SK-N-SH (cell line): ENCODE measurements around the gene CPEB4. TPM values are rescaled to one million over a fixed set of nuclear protein-coding genes. Genes with fewer than 3 reads are reported as not detected.

ENCODE experiments used
- CTCF ChIA-PET: fragments of 300-600, 350-600 bp; formaldehyde crosslinking; extraction: SDS; loops from one replicate; lab custom pipeline; 2021; lab: Yijun Ruan, JAX
- POLR2A ChIA-PET: fragments of 350-600 bp; sonication (Branson Sonifier 250); formaldehyde crosslinking; extraction: SDS; loops from one replicate; lab custom pipeline; 2020; ENCODE audit warnings: antibody characterized with exemption, inconsistent platforms; lab: Yijun Ruan, JAX
- DNase-seq: peaks from one replicate; pipeline ENCODE4 v3.0.0; 2012
- H2AFZ ChIP-seq: fragments of 200-600 bp; sonication (generic); 2 replicates; pipeline ENCODE4 v1.8.1; 2016; ENCODE audit warnings: antibody characterized with exemption, mild to moderate bottlenecking, low read depth
- H3F3A ChIP-seq: fragments of 200-600 bp; sonication (generic); replicated peaks from 2 replicates; pipeline ENCODE3; 2016; ENCODE audit warnings: antibody characterized with exemption, mild to moderate bottlenecking; ENCODE audit not compliant: insufficient read depth
- H3K27ac ChIP-seq, 2 experiments: fragments of 200-500 bp in 1 of 2; fragments of 200-600 bp in 1 of 2; sonication (Bioruptor generic) in 1 of 2; sonication (generic), shearing (Covaris generic) in 1 of 2; 2 replicates each; pipeline versions ENCODE4 v1.5.1 to v1.6.1; 2014 to 2016; ENCODE audit warnings: low read depth in 2 of 2, inconsistent platforms in 1 of 2, low read length in 1 of 2, mild to moderate bottlenecking in 1 of 2, mixed read lengths in 1 of 2
- H3K27me3 ChIP-seq: fragments of 200-600 bp; sonication (generic), shearing (Covaris generic); 2 replicates; pipeline ENCODE4 v1.6.1; 2016; ENCODE audit warnings: mixed run types; ENCODE audit not compliant: insufficient read depth
- H3K36me3 ChIP-seq, 2 experiments: fragments of 200-500 bp in 1 of 2; fragments of 200-600 bp in 1 of 2; sonication (Bioruptor generic) in 1 of 2; sonication (generic) in 1 of 2; replicated peaks in 1 of 2; 2 replicates each; pipeline versions ENCODE3 to v1.5.1; 2014 to 2016; ENCODE audit warnings: low read length in 1 of 2, mild to moderate bottlenecking in 1 of 2; ENCODE audit not compliant: insufficient read depth in 2 of 2, control insufficient read depth in 1 of 2
- H3K4me1 ChIP-seq, 2 experiments: fragments of 200-500 bp in 1 of 2; fragments of 200-600 bp in 1 of 2; sonication (Bioruptor generic) in 1 of 2; sonication (generic), shearing (Covaris generic) in 1 of 2; 2 replicates each; pipeline versions ENCODE4 v1.5.1 to v1.6.1; 2014 to 2016; ENCODE audit warnings: low read depth in 1 of 2, low read length in 1 of 2, mixed run types in 1 of 2; ENCODE audit not compliant: insufficient read depth in 2 of 2, control insufficient read depth in 1 of 2
- H3K4me2 ChIP-seq: fragments of 200-600 bp; sonication (generic), shearing (Covaris generic); 2 replicates; pipeline ENCODE4 v1.6.1; 2017; ENCODE audit warnings: mixed run types
- H3K4me3 ChIP-seq, 2 experiments: fragments of 200-500 bp in 1 of 2; fragments of 200-600 bp in 1 of 2; sonication (Bioruptor generic) in 1 of 2; sonication (generic), shearing (Covaris generic) in 1 of 2; 2 replicates each; pipeline versions ENCODE4 v1.5.1 to v1.8.1; 2014 to 2016; ENCODE audit warnings: low read depth in 2 of 2, inconsistent platforms in 1 of 2, low read length in 1 of 2, mild to moderate bottlenecking in 1 of 2, mixed read lengths in 1 of 2, moderate library complexity in 1 of 2
- H3K79me2 ChIP-seq: fragments of 200-600 bp; sonication (generic); 2 replicates; pipeline ENCODE4 v1.8.1; 2017; ENCODE audit warnings: mild to moderate bottlenecking; ENCODE audit not compliant: insufficient read depth
- H3K9ac ChIP-seq: fragments of 200-600 bp; sonication (generic); 2 replicates; pipeline ENCODE4 v1.6.1; 2017; ENCODE audit warnings: mixed run types
- H3K9me2 ChIP-seq: fragments of 200-600 bp; sonication (generic); 2 replicates; pipeline ENCODE4 v1.6.1; 2017; ENCODE audit warnings: mixed run types
- H3K9me3 ChIP-seq: fragments of 200-600 bp; sonication (generic); 2 replicates; pipeline ENCODE4 v1.6.1; 2017; ENCODE audit warnings: mixed run types, mild to moderate bottlenecking, moderate library complexity
- H4K20me1 ChIP-seq: fragments of 200-600 bp; sonication (generic); 2 replicates; pipeline ENCODE4 v1.6.1; 2017; ENCODE audit warnings: mild to moderate bottlenecking, mixed run types; ENCODE audit not compliant: insufficient read depth
- CTCF ChIP-seq: fragments of 200-600 bp; sonication (generic); IDR thresholded peaks from 2 replicates; pipeline ENCODE4 v1.6.1; 2017; ENCODE audit warnings: antibody characterized with exemption, mild to moderate bottlenecking, moderate library complexity
- ELF1 ChIP-seq: IDR thresholded peaks from 2 replicates; pipeline ENCODE4 v1.4.0; 2012
- EP300 ChIP-seq, 2 experiments: IDR thresholded peaks; 2 replicates each; pipeline versions ENCODE4 v1.4.0 to v1.6.1; 2012; ENCODE audit warnings: borderline replicate concordance in 1 of 2, low read depth in 1 of 2, low read length in 1 of 2
- FOSL2 ChIP-seq: IDR thresholded peaks from 2 replicates; pipeline ENCODE4 v1.4.0; 2012; ENCODE audit warnings: low read depth, mild to moderate bottlenecking, moderate library complexity, borderline replicate concordance
- FOXJ3 ChIP-seq: sonication (generic); formaldehyde crosslinking; IDR thresholded peaks from 2 replicates; pipeline ENCODE4 v1.5.1; 2020; ENCODE audit warnings: mild to moderate bottlenecking, missing genetic modification reagents
- FOXM1 ChIP-seq: IDR thresholded peaks from 2 replicates; pipeline ENCODE4 v1.4.0; 2012; ENCODE audit warnings: low read depth, mild to moderate bottlenecking
- GABPA ChIP-seq: IDR thresholded peaks from 2 replicates; pipeline ENCODE4 v1.4.0; 2012; ENCODE audit warnings: low read depth, mild to moderate bottlenecking
- GATA2 ChIP-seq: sonication (generic); formaldehyde crosslinking; IDR thresholded peaks from 2 replicates; pipeline ENCODE4 v1.5.0; 2020; ENCODE audit warnings: mild to moderate bottlenecking, missing genetic modification reagents
- JUND ChIP-seq: IDR thresholded peaks from 2 replicates; pipeline ENCODE4 v1.4.0; 2012
- NFIC ChIP-seq: IDR thresholded peaks from 2 replicates; pipeline ENCODE4 v1.4.0; 2012; ENCODE audit warnings: borderline replicate concordance
- PBX3 ChIP-seq: IDR thresholded peaks from 2 replicates; pipeline ENCODE4; 2012
- RXRA ChIP-seq: IDR thresholded peaks from 2 replicates; pipeline ENCODE4 v1.4.0; 2012; ENCODE audit warnings: low read depth, mild to moderate bottlenecking, borderline replicate concordance
- SIN3A ChIP-seq: IDR thresholded peaks from 2 replicates; pipeline ENCODE4 v1.6.1; 2012; ENCODE audit warnings: low read depth, mild to moderate bottlenecking, low read length, moderate library complexity, borderline replicate concordance
- TAF1 ChIP-seq: IDR thresholded peaks from 2 replicates; pipeline ENCODE4 v1.6.1; 2012; ENCODE audit warnings: low read depth, mild to moderate bottlenecking, low read length, moderate library complexity, borderline replicate concordance
- TCF12 ChIP-seq: IDR thresholded peaks from 2 replicates; pipeline ENCODE4 v1.4.0; 2012
- TEAD4 ChIP-seq: IDR thresholded peaks from 2 replicates; pipeline ENCODE4 v1.4.0; 2012; ENCODE audit warnings: mild to moderate bottlenecking, borderline replicate concordance; ENCODE audit not compliant: insufficient read depth
- ZBTB33 ChIP-seq: IDR thresholded peaks from 2 replicates; pipeline ENCODE4 v1.4.0; 2012; ENCODE audit warnings: low read depth, borderline replicate concordance
- WGBS: methylation state at CpG from one replicate; pipeline ENCODE4 v1.1.6; 2017; ENCODE audit warnings: low lambda C conversion rate; 5-methylcytosine and 5-hydroxymethylcytosine counted together
- polyA plus RNA-seq, 3 experiments: library from polyadenylated mRNA; depleted of rRNA; stranded (reverse); fragments of >200 nt; gene quantifications; 2 replicates each; pipeline ENCODE4 v1.2.3, GENCODE V29; 2012
- TF ChIP-seq, protein P1 (sequence below): fragments of 150-350 bp; IDR thresholded peaks from 2 replicates; pipeline ENCODE4 v1.6.1; 2016; ENCODE audit warnings: mild to moderate bottlenecking, low read depth, low read length

Gene CPEB4
- polyA plus RNA-seq, 1 of the 3 experiments (the other 2 are of a cell fraction) = 6.8 TPM

DNA sequence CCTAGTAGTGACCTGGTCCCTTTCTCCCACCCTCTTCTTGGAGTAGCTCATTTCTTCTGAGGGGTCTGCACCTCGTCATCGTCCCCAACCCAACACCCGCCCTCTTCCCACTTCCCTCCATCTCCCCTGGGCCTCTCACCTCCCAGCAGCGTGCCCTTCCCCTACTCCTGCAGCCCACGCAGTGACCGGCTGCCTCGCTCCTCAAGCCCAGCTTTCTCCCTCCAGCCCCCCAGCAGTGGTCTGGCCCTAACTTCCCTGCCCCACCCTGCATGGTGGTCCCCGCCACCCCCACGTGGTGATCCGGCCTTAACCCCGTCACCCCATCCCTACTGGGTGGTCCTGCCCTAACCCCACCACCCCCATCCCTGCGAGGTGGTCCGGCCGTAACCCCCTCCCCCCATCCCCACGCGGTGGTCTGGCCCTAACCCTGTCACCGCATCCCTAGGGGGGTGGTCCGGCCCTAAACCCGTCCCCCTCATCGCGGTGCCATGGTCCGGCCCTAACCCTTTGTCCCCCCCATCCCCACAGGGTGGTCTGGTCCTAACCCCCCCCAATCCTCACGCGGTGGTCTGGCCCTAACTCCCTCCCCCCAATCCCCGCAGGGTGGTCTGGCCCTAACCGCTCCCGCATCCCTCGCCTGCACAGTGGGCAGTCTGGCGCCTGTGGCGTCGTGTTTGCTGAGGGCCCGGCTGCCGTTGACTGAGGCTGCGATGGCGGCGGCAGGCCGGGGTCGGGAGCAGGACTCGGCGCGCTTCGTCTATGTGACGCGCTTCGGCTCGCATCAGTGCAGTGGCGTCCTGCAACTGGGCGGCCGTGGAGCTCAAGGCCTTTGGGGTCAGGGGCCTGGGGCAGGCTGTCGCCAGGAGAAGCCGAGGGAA is 100.6 kb downstream of the CPEB4 start, which contains the start of gene C5orf47 (continued):
- TF ChIP-seq PBX3 (no peak), FOSL2 (no peak), FOXJ3 (CRISPR knock-in tag) (no peak), TAF1 (no peak), GATA2 (CRISPR knock-in tag) (no peak), TEAD4 (no peak), CTCF (no peak), GABPA (no peak)
- TF ChIP-seq, protein P1, sequence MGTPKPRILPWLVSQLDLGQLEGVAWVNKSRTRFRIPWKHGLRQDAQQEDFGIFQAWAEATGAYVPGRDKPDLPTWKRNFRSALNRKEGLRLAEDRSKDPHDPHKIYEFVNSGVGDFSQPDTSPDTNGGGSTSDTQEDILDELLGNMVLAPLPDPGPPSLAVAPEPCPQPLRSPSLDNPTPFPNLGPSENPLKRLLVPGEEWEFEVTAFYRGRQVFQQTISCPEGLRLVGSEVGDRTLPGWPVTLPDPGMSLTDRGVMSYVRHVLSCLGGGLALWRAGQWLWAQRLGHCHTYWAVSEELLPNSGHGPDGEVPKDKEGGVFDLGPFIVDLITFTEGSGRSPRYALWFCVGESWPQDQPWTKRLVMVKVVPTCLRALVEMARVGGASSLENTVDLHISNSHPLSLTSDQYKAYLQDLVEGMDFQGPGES = no peak
- TF ChIP-seq, all 33 proteins: peak for 0

GRCh38 chr5:173989432-173990082 is 101.4 kb downstream of the CPEB4 start:
- no peaks in the 10 kb centered on the region for H3K79me2 ChIP-seq
- no peaks in the 10 kb centered on the region for H3F3A ChIP-seq
- no peaks in the 10 kb centered on the region for H3K9me3 ChIP-seq
- 89% methylated on average over 31 of the region's 41 CpGs for WGBS
- H4K20me1 ChIP-seq = no peaks in the 10 kb centered on the region
- no peak overlapping the region for H3K9ac ChIP-seq
- H3K4me3 ChIP-seq = no peak overlapping the region
- H3K4me1 ChIP-seq = no peaks in the 10 kb centered on the region
- H3K27ac ChIP-seq = no peak overlapping the region
- no peaks in the 10 kb centered on the region for H3K27me3 ChIP-seq
- no peak for DNase-seq
- CTCF ChIA-PET = interaction anchor here (0.7 to 1.5 kb wide), 6 partner anchors 10 to 658 kb away, joined by 3 to 6 read pairs (median 3); partner anchors contain the start of gene BOD1
- H2AFZ ChIP-seq = no peak overlapping the region
- no peak overlapping the region for H3K4me2 ChIP-seq
- TF ChIP-seq FOXM1 (no peak), FOXJ3 (CRISPR knock-in tag) (no peak), NFIC (no peak), FOSL2 (no peak), EP300 (IDR thresholded peaks at IDR 0.05; ENCODE audit: borderline replicate concordance in 1 of 2, low read depth in 1 of 2, low read length in 1 of 2) (no peak), TCF12 (no peak), ELF1 (no peak), TEAD4 (no peak), TAF1 (no peak), ZBTB33 (no peak), PBX3 (no peak), GABPA (no peak), SIN3A (no peak), RXRA (no peak), JUND (no peak)
- TF ChIP-seq, protein P1 = no peak
- TF ChIP-seq, all 33 proteins: peak for 0
- Histone ChIP-seq H3K36me3 (no peaks in the 10 kb centered on the region), H3K9me2 (no peaks in the 10 kb centered on the region)
- POLR2A ChIA-PET = no interaction called here
